Measurements from ENCODE around the gene CCDC70. TPM values are rescaled to one million over a fixed set of nuclear protein-coding genes. Genes with fewer than 3 reads are reported as not detected.
A peak's percentile ranks its signal among the peaks of the same experiment; 100 is the strongest.
"Not testable (repeated sequence)": the region's sequence is repeated elsewhere in the genome, so short reads cannot be mapped to it uniquely, and the experiment has no call there.

CCDC70 gene
- not detected for polyA plus RNA-seq

- 88 to 89% (median 89%) methylated on average over 5 of the region's 5 CpGs for WGBS, 3 donors
- H3K27ac ChIP-seq (ENCODE audit: low read depth, low read length), result no peak within 1 kb of the TSS
Observed at GRCh38 chr13:51861723-51862300, at the start of gene CCDC70. TSS of gene CCDC70 (plus strand) at chr13:51861969. CDS start at chr13:51865412, 3,443 bp downstream.

GRCh38 chr13:51814071-51814470 lies 47.7 kb upstream of the CCDC70 start:
- 93 to 100% (median 97%) methylated on average over 2 of the region's 2 CpGs for WGBS, 3 donors
- no peak overlapping the region for H3K27ac ChIP-seq (ENCODE audit: low read depth, low read length)

- no peak overlapping the region for H3K27ac ChIP-seq (ENCODE audit: low read depth, low read length)
- WGBS, 3 donors, result 15 to 28% (median 28%) methylated on average over 13 of the region's 13 CpGs
Observed at GRCh38 chr13:51814825-51815650, 46.7 kb upstream of the CCDC70 start.

- 27 to 89% (median 83%) methylated on average over 11 of the region's 11 CpGs for WGBS, 3 donors
- no peak overlapping the region for H3K27ac ChIP-seq (ENCODE audit: low read depth, low read length)
Observed at GRCh38 chr13:51815848-51816247, 45.9 kb upstream of the CCDC70 start.

- WGBS, 3 donors, result 83 to 87% (median 83%) methylated on average over 19 of the region's 19 CpGs
Observed at GRCh38 chr13:51816604-51817249, 45.0 kb upstream of the CCDC70 start.

GRCh38 chr13:51817717-51818116 lies 44.1 kb upstream of the CCDC70 start:
- H3K27ac ChIP-seq (ENCODE audit: low read depth, low read length), result no peak overlapping the region
- WGBS, 3 donors, result 84 to 92% (median 91%) methylated on average over 8 of the region's 8 CpGs

More at GRCh38 chr13:51816604-51817249, 45.0 kb upstream of the CCDC70 start:
- no peak overlapping the region for H3K27ac ChIP-seq (ENCODE audit: low read depth, low read length)

- H3K27ac ChIP-seq (ENCODE audit: low read depth, low read length), result no peak overlapping the region
- WGBS, 3 donors, result 90 to 95% (median 93%) methylated on average over 4 of the region's 4 CpGs
Observed at GRCh38 chr13:51818276-51818675, 43.5 kb upstream of the CCDC70 start.

GRCh38 chr13:51818781-51819511 lies 42.8 kb upstream of the CCDC70 start:
- no peak overlapping the region for H3K27ac ChIP-seq (ENCODE audit: low read depth, low read length)
- 72 to 79% (median 72%) methylated on average over 9 of the region's 9 CpGs for WGBS, 3 donors

GRCh38 chr13:51819544-51819943 lies 42.2 kb upstream of the CCDC70 start:
- H3K27ac ChIP-seq (ENCODE audit: low read depth, low read length), result no peak overlapping the region
- WGBS, 3 donors, result 90 to 92% (median 90%) methylated on average over 3 of the region's 3 CpGs

- 77 to 89% (median 87%) methylated on average over 4 of the region's 4 CpGs for WGBS, 3 donors
- H3K27ac ChIP-seq (ENCODE audit: low read depth, low read length), result no peak overlapping the region
Observed at GRCh38 chr13:51820016-51820597, 41.7 kb upstream of the CCDC70 start.

GRCh38 chr13:51821606-51822005 lies 40.2 kb upstream of the CCDC70 start:
- no peak overlapping the region for H3K27ac ChIP-seq (ENCODE audit: low read depth, low read length)
- WGBS, 3 donors, result 36 to 62% (median 43%) methylated on average over 2 of the region's 2 CpGs

- WGBS, 3 donors, result 65 to 84% (median 71%) methylated on average over 13 of the region's 13 CpGs
- no peak overlapping the region for H3K27ac ChIP-seq (ENCODE audit: low read depth, low read length)
Observed at GRCh38 chr13:51822106-51822815, 39.5 kb upstream of the CCDC70 start.

- 80 to 94% (median 89%) methylated on average over 2 of the region's 2 CpGs for WGBS, 3 donors
Observed at GRCh38 chr13:51823359-51823758, 38.4 kb upstream of the CCDC70 start.

GRCh38 chr13:51823863-51824262 lies 37.9 kb upstream of the CCDC70 start:
- WGBS, 3 donors, result 71 to 76% (median 76%) methylated on average over 2 of the region's 2 CpGs
- H3K27ac ChIP-seq (ENCODE audit: low read depth, low read length), result no peak overlapping the region

More at GRCh38 chr13:51823359-51823758, 38.4 kb upstream of the CCDC70 start:
- H3K27ac ChIP-seq (ENCODE audit: low read depth, low read length), result no peak overlapping the region

- WGBS, 3 donors, result 80 to 82% (median 82%) methylated on average over 11 of the region's 11 CpGs
- H3K27ac ChIP-seq (ENCODE audit: low read depth, low read length), result not testable (repeated sequence)
Observed at GRCh38 chr13:51824712-51825111, 37.1 kb upstream of the CCDC70 start.

GRCh38 chr13:51825165-51825592 lies 36.6 kb upstream of the CCDC70 start:
- WGBS, 3 donors, result 38 to 86% (median 42%) methylated on average over 2 of the region's 2 CpGs
- no peak overlapping the region for H3K27ac ChIP-seq (ENCODE audit: low read depth, low read length)

GRCh38 chr13:51825681-51826254 lies 36.0 kb upstream of the CCDC70 start:
- H3K27ac ChIP-seq (ENCODE audit: low read depth, low read length), result peak overlapping the region; percentile 75
- 73 to 92% (median 75%) methylated on average over 10 of the region's 10 CpGs for WGBS, 3 donors

All from adipose tissue (tissue), 3 donors.